ENCODE results near the gene CCND2. TPM values are rescaled to one million over a fixed set of nuclear protein-coding genes. Genes with fewer than 3 reads are reported as not detected.

CCND2 gene
- total RNA-seq, 2 experiments from 2014 or later = not detected

- TF ChIP-seq CTCF (conservative IDR thresholded peaks at IDR 0.05; ENCODE audit: low read length) = no peak
- TF ChIP-seq EZH2phosphoT487 (IDR thresholded peaks at IDR 0.05; ENCODE audit: borderline replicate concordance, low read depth, low read length) = no peak
- H3K9me2 ChIP-seq (ENCODE audit: insufficient read depth, low read length) = no peaks in the 10 kb centered on the region
- DNase-seq (ENCODE audit: low spot score) = no peak
- H3K4me2 ChIP-seq (ENCODE audit: low read length) = no peak overlapping the region
- H3K9me3 ChIP-seq (ENCODE audit: low read length) = no peaks in the 10 kb centered on the region
- H3K4me1 ChIP-seq (ENCODE audit: insufficient read depth, low read length, poor library complexity, severe bottlenecking) = no peaks in the 10 kb centered on the region
- no peaks in the 10 kb centered on the region for H4K20me1 ChIP-seq (ENCODE audit: insufficient read depth, low read length)
- H3K4me3 ChIP-seq (ENCODE audit: low read depth, low read length, poor library complexity, severe bottlenecking) = no peak overlapping the region
- H3K27ac ChIP-seq (ENCODE audit: low read depth, low read length, poor library complexity, severe bottlenecking) = no peak overlapping the region
- CTCF ChIA-PET (ENCODE audit: unreplicated experiment) = interaction anchor here (0.6 kb wide), 1 partner anchor 495 kb away, joined by 3 read pairs; no protein-coding TSS in a partner anchor
- H3K36me3 ChIP-seq (ENCODE audit: insufficient read depth, low read length) = no peaks in the 10 kb centered on the region
- intact Hi-C loops (cut with micrococcal nuclease; ENCODE audit: unreplicated experiment) = loop anchor here (5.0 kb wide), 1 partner anchor 219 kb away; no protein-coding TSS in a partner anchor
- no peaks in the 10 kb centered on the region for H3K79me2 ChIP-seq (ENCODE audit: insufficient read depth, low read depth, low read length)
- no TSS peak for BruUV-seq (replicated peaks)
- POLR2A ChIA-PET = no interaction called here
- H2AFZ ChIP-seq (ENCODE audit: low read length) = no peak overlapping the region
Observed at GRCh38 chr12:4308334-4308950, 34.9 kb downstream of the CCND2 start.

- BruUV-seq (replicated peaks) = no TSS peak
- Histone ChIP-seq H4K20me1 (ENCODE audit: insufficient read depth, low read length) (no peaks in the 10 kb centered on the region), H3K4me3 (ENCODE audit: low read depth, low read length, poor library complexity, severe bottlenecking) (no peak overlapping the region), H3K4me1 (ENCODE audit: insufficient read depth, low read length, poor library complexity, severe bottlenecking) (no peaks in the 10 kb centered on the region), H3K79me2 (ENCODE audit: insufficient read depth, low read depth, low read length) (no peaks in the 10 kb centered on the region), H3K9me2 (ENCODE audit: insufficient read depth, low read length) (no peaks in the 10 kb centered on the region), H3K36me3 (ENCODE audit: insufficient read depth, low read length) (no peaks in the 10 kb centered on the region), H3K4me2 (ENCODE audit: low read length) (no peak overlapping the region), H2AFZ (ENCODE audit: low read length) (no peak overlapping the region), H3K27ac (ENCODE audit: low read depth, low read length, poor library complexity, severe bottlenecking) (no peak overlapping the region), H3K9me3 (ENCODE audit: low read length) (no peaks in the 10 kb centered on the region)
- intact Hi-C loops (cut with micrococcal nuclease; ENCODE audit: unreplicated experiment) = no loop called here
- ChIA-PET POLR2A (interaction anchor here (1.0 kb wide), 1 partner anchor 314 kb away, joined by 3 read pairs; no protein-coding TSS in a partner anchor), CTCF (ENCODE audit: unreplicated experiment) (no interaction called here)
- TF ChIP-seq CTCF (conservative IDR thresholded peaks at IDR 0.05; ENCODE audit: low read length) (no peak), EZH2phosphoT487 (IDR thresholded peaks at IDR 0.05; ENCODE audit: borderline replicate concordance, low read depth, low read length) (no peak)
- DNase-seq (ENCODE audit: low spot score) = no peak
Observed at GRCh38 chr12:4311776-4312175, 38.2 kb downstream of the CCND2 start.

DNA sequence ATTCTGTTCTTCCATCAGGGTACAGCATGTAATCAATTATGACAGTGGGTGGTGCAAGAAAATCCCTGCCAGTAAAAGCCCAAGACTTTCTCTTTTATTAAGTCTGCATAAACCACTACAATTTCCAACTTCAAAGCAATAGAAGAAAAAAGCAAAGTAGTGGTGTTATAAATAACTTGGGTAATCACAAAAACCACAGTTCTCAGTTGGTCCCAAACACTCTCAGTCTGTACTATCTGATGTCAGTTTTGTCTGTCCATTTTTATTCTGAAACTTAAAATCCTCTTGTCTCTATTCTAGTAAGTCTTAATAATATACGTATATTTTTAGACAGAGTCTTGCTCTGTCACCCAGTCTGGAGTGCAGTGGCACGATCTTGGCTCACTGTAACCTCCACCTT lies 38.7 kb downstream of the CCND2 start:
- Histone ChIP-seq H2AFZ (ENCODE audit: low read length) (no peak overlapping the region), H3K4me3 (ENCODE audit: low read depth, low read length, poor library complexity, severe bottlenecking) (no peak overlapping the region), H3K36me3 (ENCODE audit: insufficient read depth, low read length) (no peaks in the 10 kb centered on the region), H3K27ac (ENCODE audit: low read depth, low read length, poor library complexity, severe bottlenecking) (no peak overlapping the region), H3K9me2 (ENCODE audit: insufficient read depth, low read length) (no peaks in the 10 kb centered on the region), H3K4me1 (ENCODE audit: insufficient read depth, low read length, poor library complexity, severe bottlenecking) (no peaks in the 10 kb centered on the region), H3K4me2 (ENCODE audit: low read length) (no peak overlapping the region), H3K79me2 (ENCODE audit: insufficient read depth, low read depth, low read length) (no peaks in the 10 kb centered on the region), H4K20me1 (ENCODE audit: insufficient read depth, low read length) (no peaks in the 10 kb centered on the region), H3K9me3 (ENCODE audit: low read length) (no peaks in the 10 kb centered on the region)
- CTCF ChIA-PET (ENCODE audit: unreplicated experiment) = no interaction called here
- TF ChIP-seq CTCF (conservative IDR thresholded peaks at IDR 0.05; ENCODE audit: low read length) (no peak), EZH2phosphoT487 (IDR thresholded peaks at IDR 0.05; ENCODE audit: borderline replicate concordance, low read depth, low read length) (no peak)
- BruUV-seq (replicated peaks) = no TSS peak
- intact Hi-C loops (cut with micrococcal nuclease; ENCODE audit: unreplicated experiment) = no loop called here
- DNase-seq (ENCODE audit: low spot score) = no peak
- POLR2A ChIA-PET = no interaction called here

Data from OCI-LY7 (cell line).